HG02759 (cell line): ENCODE data around the gene SEC24A.
"Not testable (repeated sequence)": the region's sequence is repeated elsewhere in the genome, so short reads cannot be mapped to it uniquely, and the experiment has no call there.

Source experiments
- ATAC-seq: cut with Tn5 transposase; IDR thresholded peaks from one replicate; pipeline ENCODE4 v1.9.1; 2021; ENCODE audit warnings: mild to moderate bottlenecking, moderate library complexity; ENCODE audit not compliant: unreplicated experiment

SEC24A gene

DNA sequence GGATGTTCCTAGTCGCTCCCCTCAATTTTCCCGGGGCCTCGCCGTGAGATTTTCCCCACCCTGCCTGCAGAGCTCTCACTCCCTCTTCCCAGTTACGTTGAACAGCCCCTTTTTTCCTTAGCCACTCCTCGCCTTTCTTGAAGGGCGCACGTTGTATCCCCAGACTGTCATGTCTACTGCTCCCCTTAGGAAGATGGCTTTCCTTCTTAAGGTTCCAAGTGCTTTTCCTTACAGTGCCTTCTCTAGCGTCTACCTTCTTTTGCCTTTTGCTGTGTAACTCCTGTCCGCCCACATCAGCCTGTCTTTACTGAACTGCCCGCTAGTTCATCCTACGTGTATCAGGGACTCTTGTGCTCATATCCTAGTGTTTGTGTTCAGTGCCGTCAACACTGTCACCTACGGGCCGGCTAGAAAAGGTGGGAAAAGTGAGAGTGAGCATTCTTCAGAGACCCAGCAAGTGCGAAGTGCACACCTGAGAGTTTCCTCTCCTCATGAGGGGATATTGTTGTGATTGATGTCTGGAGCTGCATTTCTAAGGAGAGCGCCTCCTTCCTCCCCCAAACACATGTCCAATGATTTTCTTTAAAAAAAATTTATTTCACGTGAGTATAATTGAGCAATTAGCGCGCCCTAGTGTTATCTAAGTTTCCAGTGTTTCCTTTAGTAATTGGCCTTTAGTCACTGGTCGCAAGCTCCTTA, 90.5 kb downstream of the SEC24A start:
- no peak for ATAC-seq

GRCh38 chr5:134741052-134741451, 92.5 kb downstream of the SEC24A start:
- no peak for ATAC-seq

GRCh38 chr5:134742134-134742533, 93.5 kb downstream of the SEC24A start:
- ATAC-seq, result no peak

DNA sequence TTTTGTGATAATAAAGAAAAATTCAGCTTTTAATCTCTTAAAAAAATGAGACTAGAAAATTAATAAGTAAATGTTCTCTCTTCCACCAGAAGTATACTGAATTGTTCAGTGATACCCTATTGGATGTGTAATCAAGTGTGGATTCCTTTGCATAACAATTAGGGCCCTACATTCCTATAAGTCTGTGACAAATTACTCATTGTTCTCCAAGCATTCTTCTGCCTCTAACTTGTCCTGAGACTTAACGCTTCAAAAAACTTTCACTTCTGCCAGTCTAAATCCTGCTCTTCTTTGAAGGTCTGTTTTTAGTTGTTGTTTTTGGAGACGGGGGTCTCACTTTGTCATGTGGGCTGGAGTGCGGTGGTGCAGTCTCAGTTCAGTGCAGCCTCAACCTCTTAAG, 100.8 kb downstream of the SEC24A start:
- no peak for ATAC-seq

GRCh38 chr5:134758176-134758503, 109.6 kb downstream of the SEC24A start:
- no peak for ATAC-seq

- ATAC-seq, result peak; percentile 98
Observed at GRCh38 chr5:134758504-134759341, 110.1 kb downstream of the SEC24A start, which contains the start of gene DDX46. TSS of gene DDX46 (plus strand) at chr5:134758779. CDS start at chr5:134758939, 160 bp downstream.

GRCh38 chr5:134767528-134768291, 119.1 kb downstream of the SEC24A start:
- ATAC-seq, result not testable (repeated sequence)

DNA sequence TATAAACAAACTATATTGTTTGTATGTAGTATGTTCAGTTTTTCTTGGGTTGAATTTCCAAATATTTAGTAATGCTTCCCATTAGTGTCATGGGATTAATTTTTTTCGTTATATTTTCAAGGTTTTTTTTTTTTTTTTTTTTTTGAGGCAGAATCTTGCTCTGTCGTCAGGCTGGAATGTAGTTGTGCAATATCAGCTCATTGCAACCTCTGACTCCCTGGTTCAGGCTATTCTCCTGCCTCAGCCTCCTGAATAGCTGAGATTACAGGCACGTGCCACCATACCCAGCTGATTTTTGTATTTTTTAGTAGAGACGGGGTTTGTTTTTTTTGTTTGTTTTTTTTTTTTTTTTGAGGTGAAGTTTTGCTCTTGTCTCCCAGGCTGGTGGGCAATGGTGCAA, 120.6 kb downstream of the SEC24A start:
- ATAC-seq, result no peak

DNA sequence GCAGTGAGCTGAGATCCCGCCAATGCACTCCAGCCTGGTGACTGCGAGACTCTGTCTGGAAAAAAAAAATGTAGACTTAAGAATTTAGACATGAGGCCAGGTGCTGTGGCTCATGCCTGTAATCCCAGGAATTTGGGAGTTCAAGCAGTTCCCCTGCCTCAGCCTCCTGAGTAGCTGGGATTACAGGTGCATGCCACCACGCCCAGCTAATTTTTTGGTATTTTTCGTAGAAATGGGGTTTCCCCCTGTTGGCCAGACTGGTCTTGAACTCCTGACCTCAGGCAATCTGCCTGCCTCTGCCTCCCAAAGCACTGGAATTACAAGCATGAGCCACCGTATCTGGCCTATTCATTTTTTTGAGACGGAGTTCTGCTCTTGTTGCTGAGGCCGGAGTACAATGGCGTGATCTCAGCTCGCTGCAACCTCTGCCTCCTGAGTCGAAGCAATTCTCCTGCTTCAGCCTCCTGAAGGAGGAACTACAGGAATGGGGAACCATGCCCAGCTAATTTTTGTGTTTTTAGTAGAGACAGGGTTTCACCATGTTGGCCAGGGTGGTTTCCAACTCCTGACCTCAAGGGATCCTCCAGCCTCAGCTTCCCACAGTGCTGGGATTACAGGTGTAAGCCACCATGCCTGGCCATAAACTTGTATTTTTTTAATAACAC, 124.0 kb downstream of the SEC24A start:
- ATAC-seq, result no peak

- no peak for ATAC-seq
Observed at GRCh38 chr5:134777366-134777765, 128.8 kb downstream of the SEC24A start.
